Hematopoietic multipotent progenitor cell treated with erythropoietin and hydrocortisone succinate and interleukin-3 and kit ligand, for 15 days (in vitro differentiated cells): ENCODE measurements around the gene EPN2.

ENCODE experiments used
- DNase-seq: peaks from one replicate; pipeline ENCODE4 v3.0.0-alpha.2; 2015; ENCODE audit warnings: low spot score

The EPN2 gene

DNA sequence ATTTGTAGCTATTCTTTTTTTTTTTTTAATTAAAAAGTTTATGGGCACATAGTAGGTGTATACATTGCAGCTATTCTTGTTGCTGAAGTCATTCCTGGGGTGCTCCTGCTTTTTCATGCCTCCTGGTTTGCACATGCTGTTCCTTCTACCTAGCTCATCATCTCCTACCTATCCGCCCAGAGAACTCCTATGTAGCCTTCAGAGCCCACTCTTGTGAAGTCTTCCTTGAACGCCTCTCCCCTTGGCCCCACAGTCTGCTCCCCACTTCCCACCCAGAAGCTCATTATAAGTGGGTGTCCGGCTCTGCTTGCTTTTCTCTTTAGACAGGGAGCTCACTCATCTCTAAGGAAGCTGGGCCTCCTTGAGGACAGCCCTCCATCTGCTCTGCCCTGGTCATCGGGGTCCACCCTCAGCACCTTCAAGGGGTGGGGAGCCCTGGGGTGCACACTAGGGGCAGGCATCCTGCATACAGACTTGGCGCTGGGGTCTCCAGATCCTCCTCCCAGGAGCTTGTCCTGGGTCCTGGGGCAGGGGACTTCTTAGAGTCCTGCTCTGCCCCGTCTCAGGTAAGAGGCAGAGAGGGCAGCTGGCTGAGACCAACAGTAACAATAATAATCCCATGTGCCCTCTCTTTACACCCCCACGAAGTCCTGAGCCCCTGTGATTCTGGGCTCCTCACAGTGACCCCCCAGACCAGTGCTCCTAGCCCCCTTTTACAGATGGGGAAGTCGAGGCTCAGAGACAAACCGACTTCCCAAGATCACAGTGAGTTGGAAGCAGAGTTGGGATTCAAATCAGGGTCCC lies 128.9 kb downstream of the EPN2 start:
- DNase-seq: no peak

DNA sequence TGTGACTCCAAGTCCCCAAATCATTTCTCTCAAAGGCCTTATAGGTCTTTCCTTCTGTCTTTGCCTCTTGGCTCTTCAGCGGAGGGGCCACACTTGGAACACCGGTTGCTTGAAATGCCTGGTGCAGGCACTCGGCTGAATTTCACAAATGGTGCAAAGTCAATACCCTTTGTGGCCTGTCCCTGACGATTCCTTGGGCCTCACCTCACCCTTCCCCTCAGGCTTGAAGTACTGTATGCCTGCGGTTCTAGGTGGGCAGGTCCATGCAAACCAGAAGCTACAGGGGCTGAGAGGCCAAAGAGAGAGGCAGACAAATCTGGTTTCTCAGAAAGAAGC lies 129.4 kb downstream of the EPN2 start:
- DNase-seq: no peak

DNA sequence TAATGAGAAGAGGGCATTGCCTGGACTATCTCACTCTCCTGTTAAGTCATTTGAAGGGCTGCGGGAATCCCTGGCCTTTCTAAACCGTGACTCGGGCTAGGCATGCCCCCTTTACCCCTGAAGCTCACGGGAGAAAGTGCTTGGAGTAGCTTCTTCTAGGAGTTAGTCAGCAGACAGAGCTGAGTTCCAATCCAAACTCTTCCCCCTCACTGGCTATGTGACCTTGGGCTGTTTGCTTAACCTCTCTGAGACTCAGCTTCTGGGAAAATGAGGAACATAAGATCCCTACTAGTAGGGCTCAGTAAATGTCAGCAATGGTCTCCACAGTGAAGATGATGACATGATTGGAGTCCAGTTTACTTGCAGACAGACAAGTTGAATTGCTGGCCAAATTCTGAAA lies 131.1 kb downstream of the EPN2 start:
- DNase-seq: no peak

GRCh38 chr17:19369107-19369778 lies 132.1 kb downstream of the EPN2 start:
- DNase-seq: no peak

DNA sequence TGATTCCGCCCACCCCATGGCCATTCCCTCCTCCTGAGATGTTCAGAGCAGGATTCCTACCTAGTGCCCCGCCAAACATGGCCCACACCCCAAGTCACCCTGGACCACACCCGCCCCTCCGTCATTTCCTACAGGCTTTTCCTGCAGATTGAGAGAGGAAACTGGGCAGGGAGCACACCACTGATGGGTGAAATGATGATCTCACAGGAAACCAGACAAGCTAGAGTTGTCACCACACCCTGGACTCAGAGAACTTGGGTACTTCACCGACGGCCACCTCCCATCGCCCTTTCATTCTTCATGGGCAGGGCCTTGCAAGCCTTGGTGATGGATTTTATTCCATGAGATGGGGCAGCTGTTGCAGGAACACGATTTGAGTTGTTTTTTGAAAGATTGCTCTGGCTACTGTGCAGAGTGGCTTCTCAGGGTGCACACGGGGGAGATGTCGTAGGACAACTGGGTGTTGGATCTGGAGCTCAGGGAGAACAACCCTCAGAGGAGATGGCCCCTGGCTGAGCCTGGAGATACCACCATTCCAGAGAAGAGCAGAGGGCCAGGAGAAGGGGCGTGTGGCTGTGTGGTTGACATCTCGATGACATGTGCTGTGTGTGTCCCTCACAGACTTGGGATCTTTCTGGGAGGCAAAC lies 132.8 kb downstream of the EPN2 start:
- DNase-seq: no peak

DNA sequence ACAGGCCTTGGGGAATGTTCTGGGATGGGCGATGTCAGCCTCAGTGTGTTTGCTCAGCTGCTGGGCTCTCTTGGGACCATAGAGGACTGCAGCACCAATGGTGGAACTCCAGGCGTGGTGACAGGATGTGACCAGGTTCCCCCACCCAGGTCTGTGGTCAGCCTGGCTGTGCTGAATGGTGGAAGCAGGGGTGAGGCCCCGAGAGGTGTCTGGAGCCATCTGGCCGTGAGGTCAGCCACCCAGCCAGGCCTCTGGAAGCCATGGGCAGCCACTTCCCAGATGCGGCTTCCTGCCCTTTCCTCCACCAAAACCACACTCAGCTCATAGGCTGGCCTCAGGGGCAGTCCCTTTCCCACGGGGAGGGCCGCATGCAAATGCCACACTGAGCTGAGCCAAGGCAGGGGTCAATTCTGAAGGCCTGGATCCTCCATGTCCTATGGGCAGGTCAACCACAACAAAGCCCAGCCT lies 133.4 kb downstream of the EPN2 start:
- no peak for DNase-seq

DNA sequence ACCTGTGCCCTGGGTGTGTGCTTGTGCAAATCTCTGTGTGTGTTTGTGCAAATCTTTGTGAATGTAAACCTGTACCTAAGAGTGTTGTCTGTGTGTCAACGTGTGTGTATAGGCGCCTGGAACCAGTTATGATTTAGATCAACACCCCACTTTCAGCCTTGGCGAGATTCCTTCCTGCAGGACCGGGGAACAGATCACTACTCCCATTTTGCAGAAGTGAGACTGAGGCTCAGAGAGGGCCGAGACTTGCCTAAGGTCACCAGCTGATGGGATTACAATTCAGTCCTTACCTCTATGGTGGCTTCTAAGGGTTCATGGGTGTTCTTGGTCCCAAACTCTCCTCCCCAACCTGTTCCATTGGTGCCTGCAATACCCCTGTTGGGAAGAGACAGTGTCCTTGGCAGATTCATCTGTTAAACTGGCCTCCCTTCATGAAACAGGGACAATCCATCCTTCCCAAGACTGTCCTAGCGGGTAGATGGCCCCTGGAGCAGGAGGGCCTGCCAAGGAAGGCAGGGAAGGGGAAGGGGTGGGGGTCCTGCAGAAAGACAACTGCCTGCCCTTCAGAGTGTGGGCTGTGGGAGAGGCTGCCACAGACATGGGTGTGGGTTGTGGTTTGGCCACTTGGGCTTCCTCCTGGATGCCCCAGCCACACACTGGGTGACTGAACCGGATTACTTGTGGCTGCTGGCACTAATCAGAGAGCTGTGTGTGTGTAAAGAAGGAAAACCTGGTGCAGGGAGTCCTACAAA lies 134.3 kb downstream of the EPN2 start:
- DNase-seq: no peak

DNA sequence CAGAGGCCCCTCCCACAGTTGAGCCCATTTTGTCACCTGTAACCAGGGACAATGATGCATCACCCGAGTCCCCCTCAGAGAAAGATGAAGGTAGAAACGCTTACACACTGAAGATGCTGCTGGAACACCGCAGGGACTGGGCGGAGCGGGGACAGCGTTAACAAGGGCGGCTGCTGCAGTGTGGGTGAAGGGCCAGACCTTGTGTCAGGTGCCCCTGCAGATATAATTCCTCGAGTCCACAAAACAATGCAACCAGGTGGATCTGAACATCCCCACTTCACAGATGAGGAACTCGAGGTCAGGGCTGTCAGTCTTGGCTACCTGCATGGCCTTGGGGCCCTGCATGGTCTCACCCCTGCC lies 134.8 kb downstream of the EPN2 start:
- no peak for DNase-seq

DNA sequence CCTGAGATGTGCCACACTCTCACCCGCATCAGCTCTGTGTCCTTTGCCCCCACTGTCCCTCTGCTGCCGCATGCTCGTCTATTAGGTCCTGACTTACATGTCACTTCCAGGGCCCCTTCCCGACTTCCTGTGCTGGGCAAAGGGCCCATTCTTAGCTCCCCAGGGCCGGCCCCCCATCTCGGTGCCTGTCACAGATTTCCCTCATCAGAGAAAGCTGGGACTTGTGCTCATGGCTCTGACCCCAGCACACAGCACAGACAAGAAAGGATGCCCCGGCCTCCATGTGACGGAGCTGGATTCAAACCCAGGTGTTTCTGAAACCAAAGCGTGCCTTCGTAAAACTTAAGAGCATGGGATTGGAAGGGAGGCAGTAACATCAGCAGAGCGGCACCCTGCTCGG lies 135.3 kb downstream of the EPN2 start:
- DNase-seq: no peak

DNA sequence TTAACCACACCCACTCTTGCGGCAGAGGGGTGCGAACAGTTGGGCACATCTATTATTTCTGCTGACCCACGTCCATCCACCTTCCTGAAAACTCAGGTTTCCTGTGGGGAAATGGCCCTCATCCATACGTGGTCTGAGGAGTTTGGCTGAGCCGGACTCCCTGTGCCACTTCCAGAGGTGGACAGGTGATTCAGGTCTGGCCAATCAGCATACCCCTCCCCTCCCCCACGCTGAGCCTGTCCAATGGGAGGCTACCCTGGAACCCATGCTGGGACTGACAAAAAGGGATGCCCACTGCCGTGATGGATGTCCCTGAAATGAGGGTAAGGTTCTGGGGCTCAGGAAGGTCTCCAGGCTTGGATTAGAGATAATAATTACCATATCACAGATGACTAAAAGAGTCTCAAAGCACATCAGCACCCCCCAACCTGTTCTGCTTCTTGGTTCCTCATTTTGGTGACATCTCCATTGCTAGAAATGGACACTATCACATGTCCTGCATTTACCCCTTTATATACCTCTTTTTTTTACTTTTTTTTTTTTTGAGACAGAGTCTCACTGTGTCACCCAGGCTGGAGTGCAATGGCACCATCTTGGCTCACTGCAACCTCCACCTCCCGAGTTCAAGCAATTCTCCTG lies 135.8 kb downstream of the EPN2 start:
- no peak for DNase-seq

- DNase-seq: no peak
Measured at GRCh38 chr17:19374136-19374535, 137.0 kb downstream of the EPN2 start.

GRCh38 chr17:19375732-19376131 lies 138.6 kb downstream of the EPN2 start:
- DNase-seq: no peak

DNA sequence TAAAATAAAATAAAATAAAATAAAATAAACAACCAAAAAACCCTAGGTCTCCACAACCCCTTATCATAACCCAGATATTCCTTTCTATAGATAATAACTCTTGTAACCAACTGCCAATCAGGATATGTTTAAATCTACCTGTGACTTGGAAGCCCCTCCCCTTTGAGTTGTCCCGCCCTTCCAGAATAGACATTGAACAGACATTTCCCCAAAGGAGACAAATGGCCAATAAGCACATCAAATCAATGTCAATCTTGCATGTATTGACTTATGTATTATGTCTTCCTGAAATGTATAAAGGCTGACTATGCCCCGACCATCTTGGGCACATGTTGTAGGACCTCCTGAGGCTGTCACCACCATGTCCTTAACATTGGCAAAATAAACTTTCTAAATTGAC lies 139.6 kb downstream of the EPN2 start:
- no peak for DNase-seq

DNA sequence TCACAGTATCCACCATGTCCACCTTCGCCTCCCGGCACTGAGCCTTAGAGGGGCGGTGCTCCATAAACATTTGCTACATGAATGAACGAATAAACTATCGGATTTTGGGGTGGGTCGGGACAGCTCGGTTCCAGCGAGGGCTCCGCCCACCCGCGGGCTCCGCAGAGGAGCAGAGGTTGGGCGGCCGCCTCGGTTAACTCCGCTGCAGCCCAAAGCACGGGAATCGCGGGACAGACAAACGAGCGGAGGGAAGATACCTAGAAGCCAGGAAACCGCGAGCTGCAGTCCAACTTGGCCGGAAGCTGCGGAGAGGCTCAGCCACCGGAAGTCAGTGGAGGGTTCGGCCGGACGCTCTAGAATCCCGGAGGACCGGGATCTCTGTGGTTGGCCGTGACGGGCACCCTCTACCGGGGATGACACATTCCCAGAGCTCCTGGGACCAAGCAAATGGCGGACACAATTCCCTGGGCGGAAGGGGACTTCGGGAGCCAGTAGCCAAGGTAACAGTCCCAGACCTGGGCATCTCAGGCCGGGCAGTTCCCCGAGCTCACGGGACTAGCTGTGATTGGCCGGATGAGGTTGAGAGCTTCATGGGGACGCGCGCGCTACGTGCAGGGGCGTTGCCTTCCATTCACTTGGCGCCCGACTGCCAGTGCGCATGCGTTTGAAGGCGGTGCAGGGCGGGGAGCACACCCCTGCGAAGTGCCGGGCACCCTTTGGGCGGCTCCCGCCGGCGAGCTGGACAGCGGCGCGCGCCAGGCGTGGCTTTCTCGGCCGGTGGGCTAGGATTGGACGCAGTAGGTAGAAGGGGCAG lies 140.6 kb downstream of the EPN2 start:
- DNase-seq: peak; percentile 98

DNA sequence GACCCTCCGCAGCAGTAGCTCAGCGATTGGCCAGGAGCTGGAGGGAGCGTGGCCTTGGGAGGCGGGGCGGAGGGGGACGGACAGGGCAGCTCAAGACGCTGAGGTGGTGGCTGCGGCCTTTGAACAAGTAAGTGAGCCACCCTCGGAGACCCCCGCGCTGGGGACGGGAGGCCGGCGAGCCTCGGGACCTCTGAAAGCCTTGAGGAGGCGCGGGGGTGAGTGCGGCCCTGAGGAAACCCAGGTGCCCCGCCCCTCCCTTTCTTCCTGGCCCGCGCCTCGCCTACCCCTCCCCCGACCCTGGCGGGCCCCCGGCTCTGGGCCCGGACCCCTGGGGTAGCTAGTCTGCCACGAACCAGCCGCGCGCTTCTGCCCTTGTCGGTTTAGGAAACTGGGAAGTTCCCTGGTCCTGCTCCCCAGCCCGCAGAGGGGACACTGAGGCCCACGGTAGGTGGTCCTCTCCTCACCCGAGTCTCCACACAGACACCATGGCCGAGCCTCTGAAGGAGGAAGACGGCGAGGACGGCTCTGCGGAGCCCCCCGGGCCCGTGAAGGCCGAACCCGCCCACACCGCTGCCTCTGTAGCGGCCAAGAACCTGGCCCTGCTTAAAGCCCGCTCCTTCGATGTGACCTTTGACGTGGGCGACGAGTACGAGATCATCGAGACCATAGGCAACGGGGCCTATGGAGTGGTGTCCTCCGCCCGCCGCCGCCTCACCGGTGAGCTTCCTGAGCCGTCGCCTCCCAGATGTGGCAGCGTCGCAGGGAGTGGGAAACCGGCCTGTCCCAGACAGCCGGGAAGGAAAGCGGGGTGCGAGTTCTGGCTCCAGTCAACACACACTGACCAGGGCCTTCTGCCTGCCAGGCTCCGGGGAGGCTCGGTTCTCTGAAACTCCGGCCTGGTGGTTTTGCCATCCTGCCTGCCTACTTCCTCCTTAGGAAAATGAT lies 141.5 kb downstream of the EPN2 start, which contains the start of gene MAPK7:
MAPK7 (plus strand) TSS at position 83 of the 945 bp plus-strand sequence; CDS start at position 486, 403 bp downstream.
- DNase-seq: no peak

DNA sequence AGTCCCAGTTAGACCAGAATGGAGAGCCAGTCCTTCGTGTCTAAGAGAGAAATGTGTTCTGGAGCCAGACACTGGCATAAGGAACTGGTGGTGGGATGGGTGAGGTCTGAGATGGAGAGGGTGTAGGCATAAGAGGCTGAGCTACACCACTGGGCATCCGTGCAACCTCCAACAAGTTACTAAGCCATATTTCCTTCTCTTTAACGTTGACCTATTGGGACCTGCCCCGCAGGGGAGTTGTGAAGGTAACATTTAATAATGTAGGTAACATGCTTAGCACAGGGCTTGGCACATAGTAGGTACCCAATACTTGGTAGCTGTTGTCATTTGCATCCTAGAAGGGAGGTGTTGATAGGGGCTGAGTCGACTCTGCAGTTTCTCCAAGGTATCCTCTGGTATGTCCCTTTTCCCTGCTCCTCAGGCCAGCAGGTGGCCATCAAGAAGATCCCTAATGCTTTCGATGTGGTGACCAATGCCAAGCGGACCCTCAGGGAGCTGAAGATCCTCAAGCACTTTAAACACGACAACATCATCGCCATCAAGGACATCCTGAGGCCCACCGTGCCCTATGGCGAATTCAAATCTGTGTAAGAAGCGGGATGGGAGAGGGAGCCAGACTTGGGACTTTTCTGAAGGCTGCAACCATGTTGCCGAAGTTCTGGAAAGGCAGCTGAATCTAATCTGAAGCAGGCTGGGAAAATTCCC lies 142.3 kb downstream of the EPN2 start:
- DNase-seq: no peak

- no peak for DNase-seq
Measured at GRCh38 chr17:19380481-19381301, 143.5 kb downstream of the EPN2 start.

DNA sequence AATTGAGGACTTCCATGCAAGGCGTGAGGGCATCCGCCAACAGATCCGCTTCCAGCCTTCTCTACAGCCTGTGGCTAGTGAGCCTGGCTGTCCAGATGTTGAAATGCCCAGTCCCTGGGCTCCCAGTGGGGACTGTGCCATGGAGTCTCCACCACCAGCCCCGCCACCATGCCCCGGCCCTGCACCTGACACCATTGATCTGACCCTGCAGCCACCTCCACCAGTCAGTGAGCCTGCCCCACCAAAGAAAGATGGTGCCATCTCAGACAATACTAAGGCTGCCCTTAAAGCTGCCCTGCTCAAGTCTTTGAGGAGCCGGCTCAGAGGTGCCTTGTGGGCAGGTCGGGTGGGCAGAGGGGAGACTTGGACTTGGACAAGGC lies 144.2 kb downstream of the EPN2 start:
- no peak for DNase-seq
